ENCODE results near the gene PC.
A peak's percentile ranks its signal among the peaks of the same experiment; 100 is the strongest.

The PC gene

DNA sequence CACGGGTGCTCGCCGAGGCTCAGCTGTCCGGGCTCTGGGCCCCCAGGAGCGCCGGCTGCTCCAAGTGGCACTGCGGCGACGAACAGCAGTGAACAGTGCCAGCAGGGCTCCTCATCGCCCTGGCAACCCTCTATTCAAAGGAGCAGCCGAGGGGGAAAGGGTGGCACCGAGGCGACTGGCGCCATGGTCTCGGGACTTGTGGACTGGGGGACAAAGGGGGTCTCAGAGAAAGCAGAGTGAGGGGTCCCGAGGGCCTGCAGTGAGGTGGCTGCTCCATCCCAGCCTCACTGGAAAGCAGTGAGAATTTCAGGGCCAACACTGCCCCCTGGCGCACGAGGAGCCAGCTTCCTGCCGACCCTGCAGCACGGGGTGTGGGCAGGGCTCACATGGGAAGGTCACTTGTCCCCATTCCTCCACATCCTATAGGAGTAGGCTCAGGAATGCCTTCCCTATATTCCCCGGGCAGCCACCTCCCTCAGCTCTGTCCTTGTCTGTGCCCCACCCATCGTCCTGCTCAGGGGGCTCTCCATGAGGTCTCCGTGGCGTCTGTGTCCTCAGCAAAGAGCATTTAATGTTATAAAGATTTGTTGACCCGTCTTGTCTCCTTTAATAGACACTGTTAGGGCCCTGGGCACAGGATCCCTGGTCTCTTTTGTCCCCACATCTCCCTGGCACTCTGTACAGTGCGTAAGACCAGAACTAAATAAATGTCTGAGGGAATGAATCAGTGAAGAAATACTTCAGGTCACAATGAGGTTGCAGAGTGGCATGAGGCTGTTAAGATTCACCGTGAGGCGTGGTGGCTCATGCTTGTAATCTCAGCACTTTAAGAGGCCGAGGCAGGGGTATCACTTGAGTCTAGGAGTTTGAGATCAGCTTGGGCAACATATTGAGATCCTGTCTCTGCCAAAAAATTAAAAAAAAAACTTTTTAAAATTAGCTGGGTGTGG is 74.9 kb downstream of the PC start:
- DNase-seq (ENCODE audit: low read depth) = peak; percentile 87

DNA sequence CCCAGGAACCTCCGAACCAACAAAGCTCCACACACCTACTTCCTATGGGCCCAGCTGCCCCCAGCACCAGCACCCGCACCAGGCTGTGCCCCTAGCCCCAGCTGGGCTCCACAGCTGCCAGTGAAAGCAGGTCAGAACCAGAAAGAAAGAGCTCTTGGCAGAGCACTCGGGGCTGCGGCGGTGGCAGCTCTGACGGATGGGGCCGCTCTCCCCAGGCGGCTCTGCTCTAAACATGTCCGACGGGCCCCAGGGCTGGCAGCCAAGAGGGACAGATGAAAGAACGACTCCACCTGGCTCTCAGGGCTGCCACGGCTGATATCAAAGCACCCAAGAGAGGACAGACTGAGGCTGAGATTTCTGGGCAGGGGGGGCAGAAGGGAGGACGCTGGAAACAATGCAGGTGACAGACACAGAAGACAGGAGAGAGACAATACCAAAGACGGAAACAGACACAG is 75.6 kb downstream of the PC start:
- DNase-seq (ENCODE audit: low read depth) = no peak

DNA sequence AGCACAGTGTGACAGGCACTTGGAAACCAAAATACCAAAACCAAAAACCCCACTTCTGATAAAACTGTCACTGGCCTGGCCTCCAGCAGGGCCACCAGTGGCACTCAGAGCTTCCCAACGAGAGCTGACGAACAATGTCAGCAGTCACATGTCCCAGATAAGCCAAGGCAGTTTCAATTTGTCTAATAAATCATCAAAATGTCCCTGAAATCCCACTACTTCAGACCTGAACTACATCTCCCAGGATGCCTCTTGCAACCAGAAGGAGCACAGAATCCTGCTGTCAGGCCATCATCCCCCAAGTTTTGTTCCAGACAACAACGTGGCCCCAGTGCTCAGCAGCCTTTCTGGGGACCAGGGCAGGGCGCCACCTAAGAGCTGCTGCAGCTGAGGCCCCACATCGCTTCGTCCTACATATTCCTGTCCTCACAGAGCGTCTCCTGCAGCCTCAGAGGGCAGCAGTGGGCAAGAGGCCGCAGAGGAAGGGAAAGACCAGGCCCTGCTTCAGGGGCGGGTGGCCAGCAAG is 76.2 kb downstream of the PC start:
- DNase-seq (ENCODE audit: low read depth) = no peak

DNA sequence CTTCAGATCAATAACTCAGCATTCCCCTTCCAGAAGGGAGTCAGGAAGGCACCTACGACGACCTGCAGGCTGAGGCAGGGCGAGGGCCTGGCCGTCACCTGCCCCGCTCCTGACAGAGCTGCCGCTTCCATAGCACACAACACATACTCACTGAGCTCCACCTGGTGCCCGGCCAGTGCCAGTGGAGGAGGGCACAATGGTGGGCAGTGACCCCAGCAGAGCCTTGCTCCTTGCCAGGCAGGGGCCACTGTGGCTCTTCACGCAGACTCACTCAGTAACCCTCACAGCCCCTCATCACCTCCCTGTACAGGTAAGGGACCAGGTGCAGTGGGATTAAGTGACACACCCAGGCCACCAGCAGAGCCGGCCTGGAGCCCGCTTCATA is 76.7 kb downstream of the PC start:
- DNase-seq (ENCODE audit: low read depth) = no peak

DNA sequence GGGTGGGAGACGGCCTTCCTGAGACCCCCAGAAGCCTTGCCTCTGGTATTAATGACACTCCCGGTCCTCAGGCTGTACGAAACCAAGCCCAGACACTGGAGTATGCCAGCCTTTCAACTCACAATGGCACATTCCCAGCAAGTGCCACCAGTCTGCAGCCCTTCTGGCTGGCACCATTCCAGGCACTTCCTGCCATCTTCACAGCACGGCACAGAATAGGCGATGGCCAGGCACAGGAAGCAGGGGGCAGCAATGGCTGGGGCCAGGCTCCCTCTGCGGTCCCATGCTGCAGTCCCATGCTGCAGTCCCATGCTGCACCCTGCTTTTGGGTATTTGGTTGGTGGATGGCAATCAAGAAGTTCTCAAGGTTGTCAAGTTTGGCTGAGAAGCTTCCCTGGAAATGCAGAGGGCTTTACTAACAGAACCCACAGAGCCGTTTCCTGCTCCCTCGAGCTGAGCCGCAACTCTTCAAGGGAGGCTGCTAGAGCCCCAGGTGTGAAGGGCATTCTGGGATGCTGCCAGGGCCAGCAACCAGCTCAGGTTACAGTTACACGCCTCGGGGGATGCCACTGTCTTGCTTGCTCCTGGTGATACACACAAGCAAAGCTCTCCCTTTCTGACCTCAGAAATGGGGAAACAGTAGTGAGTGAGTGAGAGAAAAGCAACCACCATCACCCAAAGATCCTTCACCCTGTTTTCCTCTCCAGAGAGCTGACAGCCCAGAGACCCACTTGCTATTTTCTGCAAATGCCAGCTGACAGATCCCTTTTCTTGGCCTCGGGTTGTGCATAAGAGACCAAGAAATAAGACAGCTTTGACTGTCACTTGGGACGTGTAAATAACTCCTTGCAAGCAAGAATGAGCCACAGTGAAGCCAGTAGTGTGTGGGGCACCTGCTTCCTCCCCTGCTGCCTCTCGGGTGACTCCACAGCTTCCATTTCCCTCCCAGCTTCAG is 77.4 kb downstream of the PC start:
- no peak for DNase-seq (ENCODE audit: low read depth)

DNA sequence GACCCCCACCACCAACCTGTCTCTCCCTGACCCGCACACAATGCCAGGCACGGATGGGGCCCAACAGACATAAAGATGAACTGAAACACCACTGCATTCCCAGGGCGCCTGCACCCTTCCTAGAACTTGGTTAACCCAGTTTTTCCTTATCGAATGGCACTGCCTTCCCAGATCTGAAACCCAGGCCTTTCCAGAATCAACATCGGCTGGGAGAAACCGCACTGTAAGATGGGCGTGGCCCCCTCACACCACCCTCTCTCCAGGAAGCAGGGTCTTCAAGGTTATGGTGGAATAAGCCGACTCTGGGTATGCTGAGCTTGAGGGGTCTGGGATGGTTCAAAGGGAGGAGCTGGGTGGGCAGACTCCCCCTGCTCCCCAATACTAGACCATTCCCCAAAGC is 78.2 kb downstream of the PC start:
- no peak for DNase-seq (ENCODE audit: low read depth)

DNA sequence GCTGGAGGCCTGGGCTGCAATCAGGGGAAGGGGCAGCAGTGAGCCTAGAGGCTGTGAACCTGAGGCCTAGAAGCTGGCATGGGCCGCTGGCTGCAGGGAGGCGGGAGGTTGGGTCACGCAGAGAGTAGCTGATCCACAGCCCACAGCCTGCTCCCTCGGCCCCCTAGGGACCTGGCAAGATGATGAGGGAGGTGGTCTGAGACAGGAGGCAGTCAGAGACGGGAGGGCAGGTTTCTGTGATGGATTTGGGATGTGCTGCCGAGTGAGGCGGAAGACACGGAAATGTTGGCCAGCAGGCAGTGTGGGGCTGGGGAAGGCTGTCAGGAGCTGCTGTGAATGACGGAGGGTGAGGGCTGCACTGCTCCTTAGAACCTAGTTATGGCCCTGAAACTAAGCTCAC is 78.6 kb downstream of the PC start:
- no peak for DNase-seq (ENCODE audit: low read depth)

DNA sequence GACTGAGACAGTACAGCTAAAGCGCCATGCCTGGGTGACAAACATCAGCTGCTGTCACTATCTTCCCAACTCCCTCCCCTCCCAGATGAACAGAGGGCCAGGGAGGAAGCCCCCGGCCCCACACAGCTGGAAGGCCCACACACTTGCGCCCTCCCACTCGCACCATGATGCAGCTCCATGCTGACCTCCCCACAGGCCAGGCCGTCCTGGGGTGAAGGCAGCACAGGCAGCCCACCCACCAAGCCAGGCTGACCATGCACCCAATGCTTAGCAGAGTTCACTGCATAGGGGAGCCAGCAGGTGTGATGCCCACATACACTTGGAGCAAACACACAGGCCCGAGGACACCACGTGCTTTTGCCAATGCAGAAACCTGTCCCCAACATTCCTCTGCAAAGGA is 79.2 kb downstream of the PC start:
- DNase-seq (ENCODE audit: low read depth) = no peak

DNA sequence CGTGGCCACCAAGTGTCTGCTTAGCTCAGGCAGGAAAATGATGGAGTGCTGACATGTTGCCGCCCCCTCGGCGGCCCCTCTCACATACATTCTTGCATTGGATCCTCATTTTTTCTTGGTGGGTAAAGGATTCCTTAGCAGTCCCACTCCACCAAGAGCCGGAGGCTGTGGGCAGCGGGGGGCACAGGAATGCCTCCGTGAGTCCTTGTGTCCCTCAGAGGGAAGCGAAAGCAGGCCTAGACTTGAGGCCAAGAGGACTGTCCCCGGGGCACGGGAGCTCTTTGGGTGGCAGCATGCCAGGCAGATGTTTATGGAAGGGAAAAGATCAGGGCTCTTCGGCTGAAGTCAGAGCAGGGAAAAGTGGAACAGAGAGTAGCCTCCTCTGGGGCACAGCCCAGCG is 79.7 kb downstream of the PC start:
- DNase-seq (ENCODE audit: low read depth) = no peak

DNA sequence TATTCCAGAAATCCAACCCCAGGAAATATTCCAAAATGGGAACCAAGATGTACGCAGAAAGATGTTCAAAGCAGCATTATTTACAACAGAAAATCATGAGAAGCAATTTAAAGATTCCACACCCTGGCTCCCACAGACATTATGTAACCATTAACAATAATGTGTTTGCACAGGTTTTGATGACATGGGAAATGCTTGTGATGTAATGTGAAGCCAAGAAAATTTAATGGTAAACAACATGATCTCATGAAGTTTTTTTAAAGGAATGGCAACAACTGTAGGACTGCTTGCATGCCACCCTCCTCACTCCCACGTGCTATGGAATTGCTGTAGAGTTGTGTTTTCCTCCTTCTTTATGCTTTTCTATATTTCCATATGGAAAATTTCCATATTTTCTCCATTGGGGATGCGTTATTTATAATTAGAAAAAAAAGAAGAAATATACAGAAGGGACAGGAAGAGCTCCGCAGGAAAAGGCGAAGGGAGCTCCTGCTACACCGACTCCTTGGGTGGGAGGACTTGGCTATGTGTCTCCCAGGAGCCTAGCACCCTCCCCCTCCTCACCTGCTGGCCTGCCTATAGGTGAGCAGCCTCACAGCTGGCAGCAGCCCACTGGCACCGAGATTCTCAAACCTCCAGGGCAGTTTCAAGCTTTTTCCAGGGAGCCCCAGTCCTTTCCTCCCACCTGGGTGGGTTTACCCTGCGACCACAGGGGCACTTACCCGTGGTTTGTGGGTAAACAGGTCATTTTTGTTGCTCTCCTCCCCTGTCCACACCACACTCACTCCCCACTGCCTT is 80.4 kb downstream of the PC start:
- no peak for DNase-seq (ENCODE audit: low read depth)

DNA sequence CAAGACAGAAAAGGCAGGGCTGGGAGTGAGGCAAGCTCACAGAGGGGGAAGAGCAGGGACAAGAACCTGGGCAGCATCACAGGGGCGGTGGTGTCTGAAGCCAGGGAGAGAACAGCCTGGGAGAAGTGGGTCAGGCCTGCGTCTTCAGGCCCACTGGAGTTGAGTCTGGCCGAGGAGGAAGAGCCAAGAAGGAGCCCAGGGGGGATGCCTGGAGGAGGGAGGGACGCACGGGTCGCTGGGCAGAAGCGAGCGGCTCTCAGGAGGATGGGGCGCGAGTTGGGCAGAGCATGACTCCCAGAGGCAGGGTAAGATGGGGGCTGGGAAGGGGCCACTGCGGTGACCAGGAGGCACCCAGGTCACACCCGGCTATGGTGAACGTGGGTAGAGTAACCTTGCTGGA is 82.8 kb downstream of the PC start:
- DNase-seq (ENCODE audit: low read depth) = no peak

DNA sequence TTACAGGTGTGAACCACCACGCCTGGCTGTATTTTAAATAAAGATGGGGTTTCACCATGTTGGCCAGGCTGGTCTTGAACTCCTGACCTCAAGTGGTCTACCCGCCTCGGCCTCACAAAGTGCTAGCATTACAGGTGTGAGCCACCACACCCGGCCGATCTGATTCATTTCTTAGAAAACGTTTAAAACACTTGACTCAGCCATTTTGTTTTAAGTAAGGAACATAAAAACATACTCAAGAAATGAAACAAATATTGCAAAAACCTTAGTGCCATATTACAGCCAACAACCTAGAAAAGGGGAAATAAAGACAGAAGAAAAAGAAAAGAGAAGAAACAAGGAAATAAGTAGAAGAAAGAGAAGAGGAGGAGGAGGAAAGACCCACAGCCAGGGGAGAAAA is 84.0 kb downstream of the PC start:
- DNase-seq (ENCODE audit: low read depth) = no peak

DNA sequence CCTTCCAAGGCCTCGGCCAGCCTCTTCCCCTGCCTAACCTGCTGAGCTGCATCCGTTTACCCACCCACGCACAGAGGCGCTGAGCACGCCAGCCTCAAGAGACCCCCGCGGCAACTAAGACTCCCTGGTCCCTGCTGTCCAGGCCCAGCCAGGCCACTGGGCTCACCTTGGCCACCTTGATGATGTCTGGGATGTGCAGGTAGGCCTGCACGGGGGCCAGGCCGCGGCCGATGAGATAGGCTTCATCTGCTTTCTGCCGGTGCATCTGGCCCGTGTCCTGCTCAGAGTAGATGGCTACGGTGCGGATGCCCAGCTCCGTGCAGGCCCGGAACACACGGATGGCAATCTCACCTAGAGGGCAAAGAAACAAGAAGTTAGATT is 86.7 kb downstream of the PC start:
- no peak for DNase-seq (ENCODE audit: low read depth)

DNA sequence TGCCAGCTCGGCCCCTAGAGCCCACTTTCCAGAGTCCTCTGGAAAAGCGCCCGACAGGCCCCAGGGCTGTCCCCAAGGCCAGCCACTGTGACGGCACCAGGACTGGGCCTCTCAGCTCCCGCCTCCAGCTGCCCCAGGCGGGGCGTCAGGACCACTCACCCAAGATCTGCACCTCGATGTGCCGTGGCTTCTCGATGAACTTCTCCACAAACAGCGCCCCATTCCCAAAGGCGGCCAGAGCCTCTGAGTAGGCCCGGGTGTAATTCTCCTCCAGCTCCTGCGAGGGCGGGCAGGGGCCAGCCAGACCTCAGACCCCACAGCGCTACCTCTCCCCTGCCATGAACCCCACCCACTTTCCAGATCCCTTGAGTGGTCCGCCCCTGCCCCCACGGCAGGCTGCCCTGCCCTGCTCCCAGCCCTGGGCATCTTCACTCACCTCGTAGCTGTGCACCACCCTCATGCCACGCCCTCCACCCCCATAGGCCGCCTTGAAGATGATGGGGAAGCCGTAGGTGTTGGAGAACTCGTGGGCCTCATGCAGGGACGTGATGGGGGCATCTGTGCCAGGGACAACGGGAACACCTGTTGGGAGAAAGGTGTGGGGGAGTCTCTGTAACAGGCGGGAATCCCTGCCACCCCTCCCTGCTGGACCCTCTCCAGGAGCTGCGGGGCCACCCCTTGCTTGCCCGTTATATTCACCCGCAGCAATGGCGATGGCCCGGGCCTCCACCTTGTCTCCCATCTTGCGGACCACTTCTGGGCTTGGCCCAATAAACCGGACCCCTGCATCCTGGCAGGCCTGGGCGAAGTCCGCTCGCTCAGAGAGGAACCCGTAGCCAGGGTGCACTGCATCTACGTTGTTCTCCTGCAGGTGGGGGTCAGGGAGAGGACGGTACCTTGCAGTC is 87.3 kb downstream of the PC start:
- DNase-seq (ENCODE audit: low read depth) = no peak

DNA sequence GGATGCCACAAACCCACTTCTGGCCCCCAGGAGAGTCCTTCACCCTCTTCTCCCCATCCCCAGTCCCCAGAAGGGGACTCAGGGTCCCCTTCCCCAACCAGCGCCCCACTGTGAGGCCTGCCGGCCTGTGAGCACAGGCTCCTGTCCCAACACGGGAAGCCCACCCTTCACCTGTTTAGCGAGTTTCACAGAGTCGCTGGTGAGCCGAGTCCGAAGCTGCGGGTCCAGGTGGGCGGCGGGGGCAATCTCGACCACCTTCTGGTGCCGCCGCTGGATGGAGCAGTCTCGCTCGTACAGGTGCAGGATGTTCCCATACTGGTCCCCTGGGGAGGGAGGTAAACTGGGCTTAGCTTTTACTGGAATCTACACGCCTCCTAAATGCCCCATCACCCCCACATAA is 88.1 kb downstream of the PC start:
- DNase-seq (ENCODE audit: low read depth) = no peak

DNA sequence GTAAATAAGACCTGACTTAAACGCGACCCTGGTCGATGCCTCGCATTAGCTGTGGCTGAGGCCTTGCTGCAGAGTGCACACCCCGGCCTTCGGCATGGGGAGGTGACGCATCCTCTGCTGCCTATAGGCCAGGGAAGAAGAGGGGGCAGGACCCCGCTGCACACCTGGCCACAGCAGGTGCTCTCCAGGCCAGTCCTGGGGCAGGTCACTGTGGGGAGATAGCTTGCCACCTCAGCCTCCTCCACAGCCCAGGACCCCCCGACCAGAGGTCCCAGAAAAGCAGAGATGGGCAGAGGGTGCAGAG is 88.7 kb downstream of the PC start:
- no peak for DNase-seq (ENCODE audit: low read depth)

DNA sequence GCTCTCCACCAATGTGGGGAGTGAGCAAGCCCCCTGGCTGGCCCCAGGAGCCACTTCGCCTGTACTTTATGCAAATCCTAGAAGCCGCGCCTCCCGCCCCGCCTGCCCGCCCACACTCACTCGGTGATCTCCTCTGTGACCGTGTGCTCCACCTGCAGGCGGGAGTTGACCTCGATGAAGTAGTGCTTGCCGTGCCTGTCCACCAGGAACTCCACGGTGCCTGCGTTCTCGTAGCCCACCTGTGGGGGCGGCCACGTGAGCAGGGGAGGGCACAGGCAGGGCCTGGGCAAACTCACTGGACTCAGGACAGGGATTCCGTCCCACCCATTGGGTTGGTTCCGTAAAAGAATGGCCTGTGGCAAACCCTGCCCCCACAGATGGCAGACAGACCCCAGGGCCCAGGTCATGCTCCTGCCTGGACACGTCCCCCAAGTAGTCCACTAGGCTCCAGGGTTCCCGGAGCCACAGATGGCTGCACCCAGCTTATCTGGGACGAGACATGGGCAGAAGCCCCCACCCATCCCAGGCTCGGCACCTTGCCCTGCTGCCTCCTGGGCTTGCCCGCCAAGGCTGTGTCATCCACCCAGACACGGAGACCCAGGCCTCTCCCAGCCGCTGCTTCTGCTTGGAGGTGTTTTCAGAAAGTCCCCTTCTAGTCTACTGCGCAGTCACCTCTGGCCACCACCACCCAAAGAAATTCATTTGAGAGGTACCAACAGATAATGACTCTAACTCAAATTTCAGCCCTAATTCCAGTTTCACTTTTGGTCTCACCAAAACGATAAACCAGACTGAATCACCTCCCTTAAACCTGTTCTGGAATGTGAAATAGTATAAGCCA is 89.2 kb downstream of the PC start:
- no peak for DNase-seq (ENCODE audit: low read depth)

DNA sequence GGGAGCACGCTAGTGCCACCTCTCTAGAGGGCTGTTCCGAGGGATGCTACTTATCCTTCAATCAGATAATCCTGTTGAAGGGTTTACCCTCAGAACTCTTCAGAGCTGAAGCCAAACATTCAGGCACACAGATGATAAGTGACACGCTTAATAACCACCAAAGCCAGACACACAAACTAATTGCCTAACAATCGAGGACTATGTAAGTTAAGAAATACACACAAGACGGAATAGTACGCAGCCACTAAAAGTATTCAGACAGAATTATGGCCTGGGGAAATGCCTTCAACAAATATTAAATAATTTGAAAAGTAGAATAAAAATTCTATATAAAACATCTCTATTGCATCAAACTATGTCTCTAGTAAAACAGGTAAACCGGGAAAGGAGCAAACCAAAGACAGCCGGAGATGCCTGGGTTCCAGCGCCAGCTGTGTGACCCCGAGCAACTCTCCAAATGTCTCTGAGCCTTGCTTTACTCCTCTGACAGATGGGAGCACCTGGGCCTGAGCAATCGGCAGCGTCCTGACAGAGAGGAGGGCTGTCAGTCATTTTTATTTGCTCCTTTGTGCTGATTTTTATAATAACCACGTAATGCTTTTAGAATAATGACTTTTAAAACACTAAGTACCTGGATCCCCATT is 90.0 kb downstream of the PC start:
- DNase-seq (ENCODE audit: low read depth) = no peak

DNA sequence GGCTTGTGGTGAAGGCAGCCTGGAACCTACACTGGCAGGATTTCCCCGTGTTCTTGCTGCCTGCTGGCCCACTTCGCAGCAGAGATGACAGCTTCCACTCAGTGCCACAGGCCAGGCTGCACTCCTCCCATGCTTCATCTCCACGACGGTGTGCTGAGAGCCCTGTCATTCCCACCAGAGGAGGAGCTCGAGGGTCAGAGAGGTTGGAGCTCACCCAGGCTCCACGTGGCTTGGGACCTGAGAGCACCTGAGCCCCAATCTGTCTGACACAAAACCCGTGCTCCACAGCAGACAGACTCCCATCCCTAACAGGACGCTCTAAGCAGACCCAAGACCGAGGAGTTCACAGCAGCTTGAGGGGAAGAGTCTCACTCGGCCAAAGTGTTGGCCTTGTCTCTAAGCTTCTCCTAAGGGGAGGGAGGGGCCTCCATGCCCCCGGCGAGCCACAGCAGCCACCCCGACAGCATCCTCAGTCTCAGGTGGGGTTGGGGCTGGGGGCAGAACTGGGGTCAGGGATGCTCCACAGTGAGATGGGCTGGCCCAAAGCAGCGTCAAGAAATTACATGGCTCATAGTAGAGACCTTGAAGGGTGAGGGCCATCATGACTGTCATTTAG is 90.7 kb downstream of the PC start:
- no peak for DNase-seq (ENCODE audit: low read depth)
